MM.1S (cell line): ENCODE results near the gene STYX.

Source experiments
- DNase-seq: peaks from one replicate; pipeline ENCODE4 v3.0.0-alpha.2; 2015
- H2AFZ ChIP-seq: fragments of 300-600 bp; sonication (generic); 2 replicates; pipeline ENCODE4 v1.6.0; 2016; ENCODE audit warnings: antibody characterized with exemption, low read length
- H3F3A ChIP-seq: fragments of 300-600 bp; sonication (generic); 2 replicates; pipeline ENCODE4 v1.6.1; 2016; ENCODE audit warnings: mild to moderate bottlenecking, antibody characterized with exemption, low read length, moderate library complexity, mixed read lengths; ENCODE audit not compliant: insufficient read depth
- H3K27ac ChIP-seq: fragments of 300-600 bp; sonication (generic); 2 replicates; pipeline ENCODE4 v1.5.1; 2016; ENCODE audit warnings: mild to moderate bottlenecking, low read length
- H3K27me3 ChIP-seq: fragments of 300-600 bp; sonication (generic); replicated peaks from 2 replicates; pipeline ENCODE4 v1.6.0; 2016; ENCODE audit warnings: low read length; ENCODE audit not compliant: insufficient read depth
- H3K36me3 ChIP-seq: fragments of 300-600 bp; sonication (generic); replicated peaks from 2 replicates; pipeline ENCODE4 v1.6.1; 2016; ENCODE audit warnings: mild to moderate bottlenecking, low read length, mixed read lengths; ENCODE audit not compliant: insufficient read depth
- H3K4me1 ChIP-seq: fragments of 300-600 bp; sonication (generic); 2 replicates; pipeline ENCODE4 v1.6.1; 2016; ENCODE audit warnings: low read length, mixed read lengths
- H3K4me2 ChIP-seq: fragments of 300-600 bp; sonication (generic); 2 replicates; pipeline ENCODE4 v1.6.0; 2016; ENCODE audit warnings: low read depth, low read length
- H3K4me3 ChIP-seq: fragments of 300-600 bp; sonication (generic); 2 replicates; pipeline ENCODE4 v1.5.1; 2016; ENCODE audit warnings: low read length, mixed read lengths
- H3K79me2 ChIP-seq: fragments of 300-600 bp; sonication (generic); 2 replicates; pipeline ENCODE4 v1.6.1; 2016; ENCODE audit warnings: mixed run types, low read length, mixed read lengths
- H3K9ac ChIP-seq: fragments of 300-600 bp; sonication (generic); 2 replicates; pipeline ENCODE4 v1.6.1; 2016; ENCODE audit warnings: low read length, mixed read lengths
- H3K9me2 ChIP-seq: fragments of 300-600 bp; sonication (generic); replicated peaks from 2 replicates; pipeline ENCODE4 v1.6.1; 2016; ENCODE audit warnings: mild to moderate bottlenecking, low read length, mixed read lengths; ENCODE audit not compliant: insufficient read depth
- H3K9me3 ChIP-seq: fragments of 300-600 bp; sonication (generic); replicated peaks from 2 replicates; pipeline ENCODE4 v1.6.1; 2016; ENCODE audit warnings: mild to moderate bottlenecking, low read length, mixed read lengths; ENCODE audit not compliant: insufficient read depth
- H4K20me1 ChIP-seq: fragments of 300-600 bp; sonication (generic); 2 replicates; pipeline ENCODE4 v1.6.1; 2016; ENCODE audit warnings: mild to moderate bottlenecking, low read length, moderate library complexity, mixed read lengths; ENCODE audit not compliant: insufficient read depth
- EZH2 ChIP-seq: fragments of 300-600 bp; sonication (generic); optimal IDR thresholded peaks from 2 replicates; pipeline ENCODE3; 2017; ENCODE audit warnings: low read depth, mild to moderate bottlenecking, antibody characterized with exemption, low read length, mixed read lengths
- EZH2phosphoT487 ChIP-seq: fragments of 300-600 bp; sonication (generic); IDR thresholded peaks from 2 replicates; pipeline ENCODE4 v1.6.1; 2018; ENCODE audit warnings: antibody characterized with exemption, low read length
- TF ChIP-seq, protein P1 (sequence below): fragments of 300-600 bp; sonication (generic); IDR thresholded peaks from 2 replicates; pipeline ENCODE4 v1.5.1; 2016; ENCODE audit warnings: antibody characterized with exemption, low read length, mixed read lengths

The STYX gene

DNA sequence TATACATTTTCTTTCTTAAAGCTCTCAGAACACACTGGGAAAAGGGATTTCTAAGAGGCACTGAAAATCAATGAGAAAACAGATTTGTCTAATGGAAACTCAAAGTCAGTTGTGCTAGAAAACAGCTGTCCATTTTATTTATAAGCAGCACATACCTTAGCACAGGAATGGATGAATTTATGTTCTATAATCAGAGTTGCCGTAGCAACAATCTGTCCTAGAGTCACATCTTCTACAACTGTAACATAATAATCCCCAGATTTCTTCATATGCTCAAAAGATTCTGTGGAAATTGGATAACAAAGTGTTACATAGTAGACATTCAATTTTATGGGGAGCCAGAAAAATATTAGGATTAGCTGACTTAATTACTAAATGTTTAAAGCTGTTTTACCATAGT, 51.7 kb downstream of the STYX start:
- H2AFZ ChIP-seq = no peak overlapping the region
- H3K4me2 ChIP-seq = no peak overlapping the region
- TF ChIP-seq EZH2phosphoT487 (no peak), EZH2 (no peak)
- TF ChIP-seq, protein P1, sequence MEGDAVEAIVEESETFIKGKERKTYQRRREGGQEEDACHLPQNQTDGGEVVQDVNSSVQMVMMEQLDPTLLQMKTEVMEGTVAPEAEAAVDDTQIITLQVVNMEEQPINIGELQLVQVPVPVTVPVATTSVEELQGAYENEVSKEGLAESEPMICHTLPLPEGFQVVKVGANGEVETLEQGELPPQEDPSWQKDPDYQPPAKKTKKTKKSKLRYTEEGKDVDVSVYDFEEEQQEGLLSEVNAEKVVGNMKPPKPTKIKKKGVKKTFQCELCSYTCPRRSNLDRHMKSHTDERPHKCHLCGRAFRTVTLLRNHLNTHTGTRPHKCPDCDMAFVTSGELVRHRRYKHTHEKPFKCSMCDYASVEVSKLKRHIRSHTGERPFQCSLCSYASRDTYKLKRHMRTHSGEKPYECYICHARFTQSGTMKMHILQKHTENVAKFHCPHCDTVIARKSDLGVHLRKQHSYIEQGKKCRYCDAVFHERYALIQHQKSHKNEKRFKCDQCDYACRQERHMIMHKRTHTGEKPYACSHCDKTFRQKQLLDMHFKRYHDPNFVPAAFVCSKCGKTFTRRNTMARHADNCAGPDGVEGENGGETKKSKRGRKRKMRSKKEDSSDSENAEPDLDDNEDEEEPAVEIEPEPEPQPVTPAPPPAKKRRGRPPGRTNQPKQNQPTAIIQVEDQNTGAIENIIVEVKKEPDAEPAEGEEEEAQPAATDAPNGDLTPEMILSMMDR = no peak
- no peaks in the 10 kb centered on the region for H3K9me2 ChIP-seq
- no peaks in the 10 kb centered on the region for H3F3A ChIP-seq
- no peaks in the 10 kb centered on the region for H3K9me3 ChIP-seq
- no peaks in the 10 kb centered on the region for H3K36me3 ChIP-seq
- no peaks in the 10 kb centered on the region for H4K20me1 ChIP-seq
- no peak overlapping the region for H3K27ac ChIP-seq
- DNase-seq = no peak
- no peaks in the 10 kb centered on the region for H3K79me2 ChIP-seq
- no peaks in the 10 kb centered on the region for H3K4me1 ChIP-seq
- no peak overlapping the region for H3K9ac ChIP-seq
- H3K27me3 ChIP-seq = no peaks in the 10 kb centered on the region
- H3K4me3 ChIP-seq = no peak overlapping the region

- Histone ChIP-seq H3K9me3 (no peaks in the 10 kb centered on the region), H3K27ac (no peak overlapping the region), H3K4me2 (no peak overlapping the region), H4K20me1 (no peaks in the 10 kb centered on the region), H3K9ac (no peak overlapping the region), H2AFZ (no peak overlapping the region), H3K4me3 (no peak overlapping the region), H3K79me2 (no peaks in the 10 kb centered on the region), H3K9me2 (no peaks in the 10 kb centered on the region), H3K4me1 (no peaks in the 10 kb centered on the region), H3K36me3 (no peaks in the 10 kb centered on the region), H3K27me3 (no peaks in the 10 kb centered on the region), H3F3A (no peaks in the 10 kb centered on the region)
- TF ChIP-seq, protein P1 = no peak
- no peak for TF ChIP-seq EZH2
- no peak for TF ChIP-seq EZH2phosphoT487
- no peak for DNase-seq
Observed at GRCh38 chr14:52783206-52783605, 53.2 kb downstream of the STYX start.

DNA sequence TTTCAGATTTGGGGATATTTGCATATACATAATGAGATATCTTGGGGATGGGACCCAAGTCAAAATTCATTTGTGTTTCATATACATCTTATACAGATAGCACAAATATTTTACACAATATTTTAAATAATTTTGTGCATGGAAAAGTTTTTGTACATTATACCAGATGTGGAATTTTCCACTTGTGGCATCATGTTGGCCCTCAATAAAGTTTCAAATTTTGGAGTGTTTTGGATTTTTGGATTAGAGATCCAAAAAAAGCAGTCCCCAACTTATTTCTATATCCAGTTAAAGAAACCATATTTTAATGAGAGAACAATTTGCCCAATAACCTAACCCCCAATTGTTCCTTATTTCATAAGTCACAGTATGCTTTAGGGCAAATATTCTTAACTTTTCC, 56.9 kb downstream of the STYX start:
- H4K20me1 ChIP-seq = no peaks in the 10 kb centered on the region
- H3K4me3 ChIP-seq = no peak overlapping the region
- no peak overlapping the region for H3K27ac ChIP-seq

More for the DNA sequence above, 56.9 kb downstream of the STYX start:
- DNase-seq = no peak
- Histone ChIP-seq H3F3A (no peaks in the 10 kb centered on the region), H3K36me3 (no peaks in the 10 kb centered on the region), H3K27me3 (no peaks in the 10 kb centered on the region), H3K4me2 (no peak overlapping the region), H3K9me3 (no peaks in the 10 kb centered on the region), H3K9me2 (no peaks in the 10 kb centered on the region), H2AFZ (no peak overlapping the region), H3K79me2 (peaks cover 13% of the 10 kb centered on the region), H3K9ac (no peak overlapping the region), H3K4me1 (no peaks in the 10 kb centered on the region)
- TF ChIP-seq, protein P1 = no peak
- TF ChIP-seq EZH2 = no peak
